Stimulated activated CD4-positive, alpha-beta T cell treated with anti-CD3 and anti-CD28 coated beads, Interleukin-1b, Interleukin-23, amount 100 ng/mL, for 1 hour (primary cell): Measurements from ENCODE around the gene RASEF.

ENCODE experiments used
- DNase-seq, 2 donors: peaks; one replicate each; pipeline ENCODE4 v3.0.0-alpha.2; 2020; ENCODE audit warnings: low read depth in 2 of 2

RASEF gene

GRCh38 chr9:83013867-83014605 lies 48.9 kb downstream of the RASEF start:
- DNase-seq, result no peak

- DNase-seq, result no peak
Measured at GRCh38 chr9:83012922-83013838, 49.8 kb downstream of the RASEF start.

- no peak for DNase-seq
Measured at GRCh38 chr9:83012168-83012921, 50.6 kb downstream of the RASEF start.

GRCh38 chr9:83011611-83012010 lies 51.3 kb downstream of the RASEF start:
- DNase-seq, result no peak

- no peak for DNase-seq
Measured at GRCh38 chr9:83007521-83008300, 55.2 kb downstream of the RASEF start.

GRCh38 chr9:83006378-83006777 lies 56.6 kb downstream of the RASEF start:
- no peak for DNase-seq

- no peak for DNase-seq
Measured at GRCh38 chr9:83005963-83006362, 57.0 kb downstream of the RASEF start.

GRCh38 chr9:83005361-83005760 lies 57.6 kb downstream of the RASEF start:
- DNase-seq, result no peak

- no peak for DNase-seq
Measured at GRCh38 chr9:83002329-83002728, 60.6 kb downstream of the RASEF start.

- no peak for DNase-seq
Measured at GRCh38 chr9:83000765-83001164, 62.2 kb downstream of the RASEF start.

- no peak for DNase-seq
Measured at GRCh38 chr9:82998409-82998808, 64.5 kb downstream of the RASEF start.

- no peak for DNase-seq
Measured at GRCh38 chr9:82997476-82998140, 65.3 kb downstream of the RASEF start.

GRCh38 chr9:82996941-82997340 lies 66.0 kb downstream of the RASEF start:
- no peak for DNase-seq

GRCh38 chr9:82993856-82994605 lies 68.9 kb downstream of the RASEF start:
- DNase-seq, result no peak

GRCh38 chr9:82991671-82992070 lies 71.3 kb downstream of the RASEF start:
- no peak for DNase-seq

- DNase-seq, result no peak
Measured at GRCh38 chr9:82989929-82990328, 73.0 kb downstream of the RASEF start.

- DNase-seq, result no peak
Measured at GRCh38 chr9:82988488-82988887, 74.5 kb downstream of the RASEF start.

GRCh38 chr9:82987370-82988189 lies 75.4 kb downstream of the RASEF start:
- DNase-seq, result no peak

GRCh38 chr9:82981552-82981951 lies 81.4 kb downstream of the RASEF start:
- no peak for DNase-seq
